HepG2 (cell line): ENCODE data around the gene STAT1. TPM values are rescaled to one million over a fixed set of nuclear protein-coding genes. Genes with fewer than 3 reads are reported as not detected.

Experiments used
- BHLHE40 ChIP-seq: IDR thresholded peaks from 2 replicates; pipeline ENCODE4 v1.6.1; 2011; ENCODE audit warnings: low read length, improper control_type of control experiment
- EEA1 ChIP-seq: sonication (generic); formaldehyde crosslinking; IDR thresholded peaks from 2 replicates; pipeline ENCODE4 v1.5.1; 2020; ENCODE audit warnings: mild to moderate bottlenecking, missing genetic modification reagents, borderline replicate concordance
- FOXO1 ChIP-seq: sonication (generic); formaldehyde crosslinking; IDR thresholded peaks from 2 replicates; pipeline ENCODE4 v1.4.0; 2020; ENCODE audit warnings: missing genetic modification reagents
- GLMP ChIP-seq: sonication (generic); formaldehyde crosslinking; IDR thresholded peaks from 2 replicates; pipeline ENCODE4 v1.9.0; 2021; ENCODE audit warnings: missing genetic modification reagents, mild to moderate bottlenecking, borderline replicate concordance
- IKZF4 ChIP-seq: sonication (generic); formaldehyde crosslinking; IDR thresholded peaks from 2 replicates; pipeline ENCODE4 v1.5.1; 2020; ENCODE audit warnings: borderline replicate concordance, mild to moderate bottlenecking, low read depth, missing genetic modification reagents; ENCODE audit errors: not compliant biosample characterization
- JDP2 ChIP-seq: sonication (generic); formaldehyde crosslinking; IDR thresholded peaks from 2 replicates; pipeline ENCODE4 v1.8.1; 2022; ENCODE audit warnings: missing genetic modification reagents, borderline replicate concordance
- JUND ChIP-seq: sonication (generic); formaldehyde crosslinking; IDR thresholded peaks from 2 replicates; pipeline ENCODE4 v1.8.0; 2022; ENCODE audit warnings: mild to moderate bottlenecking, missing genetic modification reagents
- NCOA5 ChIP-seq: sonication (generic); formaldehyde crosslinking; IDR thresholded peaks from 2 replicates; pipeline ENCODE4 v1.4.0; 2020; ENCODE audit warnings: missing genetic modification reagents
- NRL ChIP-seq: sonication (generic); formaldehyde crosslinking; IDR thresholded peaks from 2 replicates; pipeline ENCODE4 v1.5.0; 2020; ENCODE audit warnings: missing genetic modification reagents, mild to moderate bottlenecking, moderate library complexity, borderline replicate concordance
- PLRG1 ChIP-seq: fragments of 450-650 bp; conservative IDR thresholded peaks from 2 replicates; pipeline ENCODE4 v1.6.1; 2016
- REPIN1 ChIP-seq: sonication (generic); formaldehyde crosslinking; IDR thresholded peaks from 2 replicates; pipeline ENCODE4 v1.8.0; 2022; ENCODE audit warnings: missing genetic modification reagents, low read depth, mild to moderate bottlenecking, borderline replicate concordance
- SMARCC2 ChIP-seq: fragments of 450-650 bp; IDR thresholded peaks from 2 replicates; pipeline ENCODE4 v1.6.1; 2017; ENCODE audit warnings: antibody characterized with exemption, mild to moderate bottlenecking
- SRSF4 ChIP-seq: fragments of 200-400 bp; formaldehyde crosslinking; IDR thresholded peaks from one replicate; pipeline ENCODE4 v1.6.1; 2018; ENCODE audit warnings: mild to moderate bottlenecking, low read depth, low read length, moderate library complexity; ENCODE audit not compliant: poor library complexity, severe bottlenecking
- YEATS4 ChIP-seq: sonication (generic); formaldehyde crosslinking; IDR thresholded peaks from 2 replicates; pipeline ENCODE4 v1.4.0; 2020; ENCODE audit warnings: missing genetic modification reagents, borderline replicate concordance
- ZFP36L2 ChIP-seq: sonication (generic); formaldehyde crosslinking; IDR thresholded peaks from 2 replicates; pipeline ENCODE4 v1.4.0; 2020; ENCODE audit warnings: missing genetic modification reagents
- ZMAT3 ChIP-seq: sonication (generic); formaldehyde crosslinking; conservative IDR thresholded peaks from 2 replicates; pipeline ENCODE4 v1.7.0; 2021; ENCODE audit warnings: missing genetic modification reagents
- ZNF335 ChIP-seq: sonication (generic); formaldehyde crosslinking; IDR thresholded peaks from 2 replicates; pipeline ENCODE4 v1.4.0; 2020; ENCODE audit warnings: missing genetic modification reagents
- ZNF546 ChIP-seq: sonication (generic); formaldehyde crosslinking; conservative IDR thresholded peaks from 2 replicates; pipeline ENCODE4 v1.8.1; 2023; ENCODE audit warnings: mild to moderate bottlenecking, missing genetic modification reagents
- ZNF639 ChIP-seq: conservative IDR thresholded peaks from 2 replicates; pipeline ENCODE4 v1.6.1; 2018; ENCODE audit warnings: missing genetic modification reagents
- ZNF746 ChIP-seq: sonication (generic); formaldehyde crosslinking; IDR thresholded peaks from 2 replicates; pipeline ENCODE4 v1.8.0; 2022; ENCODE audit warnings: mild to moderate bottlenecking, missing genetic modification reagents
- ZSCAN30 ChIP-seq: sonication (generic); formaldehyde crosslinking; IDR thresholded peaks from 2 replicates; pipeline ENCODE4 v1.5.0; 2020; ENCODE audit warnings: mild to moderate bottlenecking, missing genetic modification reagents
- polyA plus RNA-seq, 8 experiments: library from polyadenylated mRNA; depleted of rRNA in 3 of 8; stranded (reverse) in 7 of 8; unstranded in 1 of 8; fragments of >200 nt; fragmentation: Illumina TruSeq in 4 of 8; extraction: Trizol in 4 of 8; gene quantifications; 2 replicates each; pipeline versions ENCODE4 v1.2.1 to v1.2.3, GENCODE V29; 2011 to 2016; ENCODE audit warnings: low read depth in 4 of 8, missing spikeins in 1 of 8, mixed read lengths in 1 of 8; ENCODE audit not compliant: insufficient read depth in 1 of 8
- total RNA-seq, 5 experiments: library from RNA; depleted of rRNA; stranded (reverse); fragments of >200 nt; fragmentation: Illumina TruSeq; extraction: Trizol; gene quantifications; 2 replicates each; pipeline ENCODE4 v1.2.3, GENCODE V29; 2016; ENCODE audit warnings: low read depth in 1 of 5
- TF ChIP-seq, protein P1 (sequence below): sonication (generic); formaldehyde crosslinking; IDR thresholded peaks from 2 replicates; pipeline ENCODE4 v1.4.0; 2020; ENCODE audit warnings: missing genetic modification reagents
- TF ChIP-seq, protein P2 (sequence below): sonication (generic); formaldehyde crosslinking; IDR thresholded peaks from 2 replicates; pipeline ENCODE4 v1.4.0; 2020; ENCODE audit warnings: missing genetic modification reagents

The STAT1 gene
- total and polyA plus RNA-seq, 2 of the 13 experiments (the other 11 are each of a cell fraction or from before 2014, with no cell fraction given) = 21.8 to 59.6 TPM

- peak; percentile 52 for TF ChIP-seq JUND (CRISPR knock-in tag)
- TF ChIP-seq SRSF4 = no peak
- TF ChIP-seq, protein P1, sequence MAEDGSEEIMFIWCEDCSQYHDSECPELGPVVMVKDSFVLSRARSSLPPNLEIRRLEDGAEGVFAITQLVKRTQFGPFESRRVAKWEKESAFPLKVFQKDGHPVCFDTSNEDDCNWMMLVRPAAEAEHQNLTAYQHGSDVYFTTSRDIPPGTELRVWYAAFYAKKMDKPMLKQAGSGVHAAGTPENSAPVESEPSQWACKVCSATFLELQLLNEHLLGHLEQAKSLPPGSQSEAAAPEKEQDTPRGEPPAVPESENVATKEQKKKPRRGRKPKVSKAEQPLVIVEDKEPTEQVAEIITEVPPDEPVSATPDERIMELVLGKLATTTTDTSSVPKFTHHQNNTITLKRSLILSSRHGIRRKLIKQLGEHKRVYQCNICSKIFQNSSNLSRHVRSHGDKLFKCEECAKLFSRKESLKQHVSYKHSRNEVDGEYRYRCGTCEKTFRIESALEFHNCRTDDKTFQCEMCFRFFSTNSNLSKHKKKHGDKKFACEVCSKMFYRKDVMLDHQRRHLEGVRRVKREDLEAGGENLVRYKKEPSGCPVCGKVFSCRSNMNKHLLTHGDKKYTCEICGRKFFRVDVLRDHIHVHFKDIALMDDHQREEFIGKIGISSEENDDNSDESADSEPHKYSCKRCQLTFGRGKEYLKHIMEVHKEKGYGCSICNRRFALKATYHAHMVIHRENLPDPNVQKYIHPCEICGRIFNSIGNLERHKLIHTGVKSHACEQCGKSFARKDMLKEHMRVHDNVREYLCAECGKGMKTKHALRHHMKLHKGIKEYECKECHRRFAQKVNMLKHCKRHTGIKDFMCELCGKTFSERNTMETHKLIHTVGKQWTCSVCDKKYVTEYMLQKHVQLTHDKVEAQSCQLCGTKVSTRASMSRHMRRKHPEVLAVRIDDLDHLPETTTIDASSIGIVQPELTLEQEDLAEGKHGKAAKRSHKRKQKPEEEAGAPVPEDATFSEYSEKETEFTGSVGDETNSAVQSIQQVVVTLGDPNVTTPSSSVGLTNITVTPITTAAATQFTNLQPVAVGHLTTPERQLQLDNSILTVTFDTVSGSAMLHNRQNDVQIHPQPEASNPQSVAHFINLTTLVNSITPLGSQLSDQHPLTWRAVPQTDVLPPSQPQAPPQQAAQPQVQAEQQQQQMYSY (CRISPR knock-in tag) = no peak
- peak; percentile 86 for TF ChIP-seq FOXO1 (CRISPR knock-in tag)
- peak; percentile 49; the same call in 1 of the 2 replicates for TF ChIP-seq ZFP36L2 (CRISPR knock-in tag)
- TF ChIP-seq ZNF335 = peak; percentile 91; the same call in 1 of the 2 replicates
- TF ChIP-seq ZSCAN30 (CRISPR knock-in tag) = 0 out of 2 replicates have a peak, but pooled peaks have one; percentile 82
- TF ChIP-seq EEA1 (CRISPR knock-in tag) = peak; percentile 88; the same call in 1 of the 2 replicates
- 0 out of 2 replicates have a peak, but pooled peaks have one; percentile 63 for TF ChIP-seq ZNF746
- peak; percentile 92 for TF ChIP-seq ZNF639 (CRISPR knock-in tag)
- TF ChIP-seq BHLHE40 = peak; percentile 86
- TF ChIP-seq IKZF4 (CRISPR knock-in tag) = peak; percentile 74
- no peak for TF ChIP-seq SMARCC2
- peak; percentile 96 for TF ChIP-seq NRL
- no peak for TF ChIP-seq GLMP (CRISPR knock-in tag)
- TF ChIP-seq, protein P2, sequence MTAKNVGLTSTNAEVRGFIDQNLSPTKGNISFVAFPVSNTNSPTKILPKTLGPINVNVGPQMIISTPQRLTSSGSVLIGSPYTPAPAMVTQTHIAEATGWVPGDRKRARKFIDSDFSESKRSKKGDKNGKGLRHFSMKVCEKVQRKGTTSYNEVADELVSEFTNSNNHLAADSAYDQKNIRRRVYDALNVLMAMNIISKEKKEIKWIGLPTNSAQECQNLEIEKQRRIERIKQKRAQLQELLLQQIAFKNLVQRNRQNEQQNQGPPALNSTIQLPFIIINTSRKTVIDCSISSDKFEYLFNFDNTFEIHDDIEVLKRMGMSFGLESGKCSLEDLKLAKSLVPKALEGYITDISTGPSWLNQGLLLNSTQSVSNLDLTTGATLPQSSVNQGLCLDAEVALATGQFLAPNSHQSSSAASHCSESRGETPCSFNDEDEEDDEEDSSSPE (CRISPR knock-in tag) = peak; percentile 98
- TF ChIP-seq REPIN1 (CRISPR knock-in tag) = peak; percentile 97
- TF ChIP-seq ZMAT3 (CRISPR knock-in tag) = peak; percentile 96
- TF ChIP-seq NCOA5 (CRISPR knock-in tag) = no peak
- TF ChIP-seq JDP2 (CRISPR knock-in tag) = peak; percentile 84; the same call in 1 of the 2 replicates
- peak; percentile 97 for TF ChIP-seq YEATS4
- TF ChIP-seq PLRG1 = no peak
- TF ChIP-seq ZNF546 (CRISPR knock-in tag) = peak; percentile 96
Measured at GRCh38 chr2:191013932-191014652, at the start of gene STAT1 (continued).
